WERI-Rb-1 (cell line): ENCODE measurements around the gene NT5C3B.
"Not testable (repeated sequence)": the region's sequence is repeated elsewhere in the genome, so short reads cannot be mapped to it uniquely, and the experiment has no call there.

Experiments used
- DNase-seq: peaks from one replicate; pipeline ENCODE4 v3.0.0-alpha.2; 2020
- H3K27ac ChIP-seq: fragments of 250-450 bp; sonication (Bioruptor Pico); 2 replicates; pipeline ENCODE4 v1.5.1; 2020; ENCODE audit warnings: mild to moderate bottlenecking, moderate library complexity
- H3K27me3 ChIP-seq: fragments of 250-450 bp; sonication (Bioruptor Pico); 2 replicates; pipeline ENCODE4 v1.5.1; 2021; ENCODE audit warnings: mild to moderate bottlenecking, low read depth, moderate library complexity; ENCODE audit not compliant: insufficient read depth, severe bottlenecking
- H3K36me3 ChIP-seq: fragments of 250-450 bp; sonication (Bioruptor Pico); 2 replicates; pipeline ENCODE4 v1.5.1; 2020; ENCODE audit warnings: mild to moderate bottlenecking, moderate library complexity
- H3K4me3 ChIP-seq: 2 replicates; pipeline ENCODE4 v1.5.1; 2011; ENCODE audit warnings: low read depth, mild to moderate bottlenecking, control low read depth, low read length
- H3K9me3 ChIP-seq: fragments of 250-450 bp; sonication (Bioruptor Pico); 2 replicates; pipeline ENCODE4 v1.5.1; 2021; ENCODE audit warnings: mild to moderate bottlenecking, moderate library complexity; ENCODE audit not compliant: severe bottlenecking
- TF ChIP-seq, protein P1 (sequence below): IDR thresholded peaks from 2 replicates; pipeline ENCODE4 v1.5.1; 2011; ENCODE audit warnings: low read depth, mild to moderate bottlenecking, control low read depth, inconsistent platforms, low read length

The NT5C3B gene

DNA sequence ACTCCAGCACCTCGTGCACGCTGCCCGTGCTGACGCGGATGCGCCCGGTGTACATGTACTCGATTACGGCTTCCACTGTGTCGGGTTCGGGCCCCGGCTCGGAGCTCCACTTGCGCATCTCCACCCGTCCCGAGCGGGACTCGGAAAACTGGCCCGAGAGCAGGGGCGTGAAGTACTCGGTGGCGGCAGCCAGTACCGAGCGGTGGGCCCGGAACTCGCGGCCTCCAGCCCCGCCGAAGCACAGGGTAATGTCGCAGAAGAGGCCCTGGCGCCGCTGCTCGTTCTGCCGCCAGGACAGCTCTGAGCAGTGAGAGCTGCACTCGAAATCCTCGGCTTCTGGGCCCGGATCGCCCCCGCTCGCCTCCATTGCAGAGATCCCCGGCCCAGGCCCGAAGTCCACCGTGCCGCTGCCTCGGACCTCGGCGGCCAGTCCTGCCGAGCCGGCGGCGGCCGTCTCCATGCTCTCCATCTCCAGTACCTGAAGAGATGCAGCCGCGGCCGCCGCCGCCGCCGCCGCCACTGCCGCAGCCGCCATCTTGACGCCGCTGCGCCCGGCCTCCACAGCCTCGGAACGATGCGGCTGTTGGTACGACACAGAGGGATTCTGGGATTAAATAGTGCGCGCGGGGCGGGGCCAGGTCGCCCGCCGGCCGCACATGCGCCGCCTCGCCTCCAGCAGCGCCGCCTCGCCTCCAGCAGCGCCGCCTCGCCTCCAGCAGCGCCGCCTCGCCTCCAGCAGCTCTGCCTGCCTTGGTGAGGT lies 29.0 kb upstream of the NT5C3B start, which contains the start of gene KLHL11:
Gene KLHL11, minus strand, starts transcription at position 588 of the 760 bp plus-strand sequence. Its CDS starts 53 bp downstream, at position 535.
- Histone ChIP-seq H3K4me3 (peak within 1 kb of the TSS; percentile 95), H3K9me3 (no peaks in the 10 kb centered on the region), H3K27ac (peak within 1 kb of the TSS; percentile 91), H3K36me3 (peaks cover 42% of the 10 kb centered on the region), H3K27me3 (no peaks in the 10 kb centered on the region)
- TF ChIP-seq, protein P1, sequence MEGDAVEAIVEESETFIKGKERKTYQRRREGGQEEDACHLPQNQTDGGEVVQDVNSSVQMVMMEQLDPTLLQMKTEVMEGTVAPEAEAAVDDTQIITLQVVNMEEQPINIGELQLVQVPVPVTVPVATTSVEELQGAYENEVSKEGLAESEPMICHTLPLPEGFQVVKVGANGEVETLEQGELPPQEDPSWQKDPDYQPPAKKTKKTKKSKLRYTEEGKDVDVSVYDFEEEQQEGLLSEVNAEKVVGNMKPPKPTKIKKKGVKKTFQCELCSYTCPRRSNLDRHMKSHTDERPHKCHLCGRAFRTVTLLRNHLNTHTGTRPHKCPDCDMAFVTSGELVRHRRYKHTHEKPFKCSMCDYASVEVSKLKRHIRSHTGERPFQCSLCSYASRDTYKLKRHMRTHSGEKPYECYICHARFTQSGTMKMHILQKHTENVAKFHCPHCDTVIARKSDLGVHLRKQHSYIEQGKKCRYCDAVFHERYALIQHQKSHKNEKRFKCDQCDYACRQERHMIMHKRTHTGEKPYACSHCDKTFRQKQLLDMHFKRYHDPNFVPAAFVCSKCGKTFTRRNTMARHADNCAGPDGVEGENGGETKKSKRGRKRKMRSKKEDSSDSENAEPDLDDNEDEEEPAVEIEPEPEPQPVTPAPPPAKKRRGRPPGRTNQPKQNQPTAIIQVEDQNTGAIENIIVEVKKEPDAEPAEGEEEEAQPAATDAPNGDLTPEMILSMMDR = no peak; the same call in 1 of the 2 replicates
- DNase-seq = peak; percentile 97

DNA sequence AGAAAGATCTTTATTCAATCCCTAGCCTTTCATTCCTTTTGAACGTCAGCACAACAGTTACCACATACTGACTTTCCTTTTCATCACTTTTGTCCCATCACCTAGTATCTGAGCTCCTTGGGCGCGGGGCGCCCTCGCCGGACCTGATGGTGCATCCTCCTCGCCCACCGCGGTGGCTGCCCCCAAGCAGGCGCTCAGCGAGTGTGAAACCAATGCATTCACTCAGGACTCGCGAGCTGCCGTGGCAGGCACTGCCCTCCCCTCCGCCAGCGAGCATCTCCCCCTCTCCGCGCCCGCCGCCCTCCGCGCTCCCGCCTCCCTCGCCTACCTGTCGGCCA lies 28.4 kb upstream of the NT5C3B start:
- Histone ChIP-seq H3K4me3 (peak overlapping the region; percentile 95), H3K27me3 (no peaks in the 10 kb centered on the region), H3K27ac (peak overlapping the region; percentile 91), H3K9me3 (no peaks in the 10 kb centered on the region), H3K36me3 (peaks cover 36% of the 10 kb centered on the region)
- TF ChIP-seq, protein P1 = no peak
- DNase-seq = no peak

DNA sequence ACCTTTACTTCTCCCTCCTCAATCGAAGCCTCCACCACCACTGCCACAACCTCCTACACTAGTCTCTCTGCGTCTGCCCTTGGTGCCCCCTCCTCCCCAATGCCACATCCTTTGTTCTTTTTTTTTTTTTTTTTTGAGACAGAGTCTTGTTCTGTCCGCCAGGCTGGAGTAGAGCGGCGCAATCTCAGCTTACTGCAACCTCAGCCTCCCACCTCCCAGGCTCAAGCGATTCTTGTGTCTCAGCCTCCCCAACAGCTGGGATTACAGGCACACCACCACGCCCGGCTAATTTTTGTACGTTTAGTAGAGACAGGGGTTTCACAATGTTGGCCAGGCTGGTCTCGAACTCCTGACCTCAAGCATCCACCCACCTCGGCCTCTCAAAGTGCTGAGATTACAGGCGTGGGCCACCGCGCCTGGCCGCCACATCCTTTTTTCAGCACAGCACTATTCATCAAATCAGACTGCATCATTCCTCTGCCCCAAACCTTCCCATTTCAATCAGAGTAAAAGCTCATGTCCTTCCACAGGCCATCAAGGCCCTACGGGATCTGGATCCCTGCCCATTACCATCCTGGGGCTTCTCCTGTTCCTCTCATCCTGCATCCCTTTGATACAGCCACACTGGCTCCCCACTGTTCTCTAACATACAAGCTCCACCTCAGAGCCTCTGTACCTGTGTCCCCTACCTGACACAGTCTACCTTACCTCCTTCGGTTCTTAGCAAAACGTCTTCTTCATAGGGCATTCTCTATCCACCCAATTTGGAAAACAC lies 27.2 kb upstream of the NT5C3B start:
- Histone ChIP-seq H3K36me3 (peaks cover 26% of the 10 kb centered on the region), H3K4me3 (no peak overlapping the region; the same call in 1 of the 2 replicates), H3K27ac (no peak overlapping the region), H3K9me3 (no peaks in the 10 kb centered on the region), H3K27me3 (no peaks in the 10 kb centered on the region)
- TF ChIP-seq, protein P1 = no peak
- DNase-seq = no peak

DNA sequence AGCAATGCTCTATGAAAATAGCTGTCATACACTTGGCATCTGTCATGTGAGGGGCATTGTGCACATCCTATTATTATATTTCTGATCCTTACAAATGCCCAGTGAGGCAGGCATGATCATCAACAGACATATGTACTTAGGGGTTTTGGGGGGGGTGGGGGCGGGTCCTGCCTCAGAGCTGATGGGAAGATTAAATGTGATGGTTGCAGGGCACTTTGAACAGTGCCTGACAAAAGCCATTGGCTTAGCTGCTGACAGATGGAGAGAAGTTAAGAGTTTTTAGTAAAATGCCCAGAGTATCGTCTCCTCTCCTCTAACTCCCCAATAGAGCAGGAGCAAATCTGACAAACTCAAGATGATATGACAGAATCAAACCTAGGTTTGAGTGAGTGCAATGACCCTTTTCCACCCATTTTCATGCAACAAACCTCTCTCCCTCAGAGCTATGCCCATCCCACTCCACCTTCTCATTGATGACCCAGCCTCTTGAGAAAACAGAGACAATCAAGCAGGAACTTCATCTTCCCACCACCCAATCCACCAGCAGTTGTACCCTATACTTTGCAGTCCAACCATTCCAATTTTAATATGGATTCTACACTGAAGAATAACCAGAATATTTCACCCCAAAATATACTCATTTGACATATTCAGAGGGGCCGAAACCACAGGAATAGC lies 24.4 kb upstream of the NT5C3B start:
- H3K27ac ChIP-seq = peak overlapping the region; percentile 55
- no peaks in the 10 kb centered on the region for H3K9me3 ChIP-seq
- no peaks in the 10 kb centered on the region for H3K27me3 ChIP-seq
- DNase-seq = peak; percentile 58
- H3K36me3 ChIP-seq = peaks cover 14% of the 10 kb centered on the region
- TF ChIP-seq, protein P1 = no peak
- no peak overlapping the region for H3K4me3 ChIP-seq

DNA sequence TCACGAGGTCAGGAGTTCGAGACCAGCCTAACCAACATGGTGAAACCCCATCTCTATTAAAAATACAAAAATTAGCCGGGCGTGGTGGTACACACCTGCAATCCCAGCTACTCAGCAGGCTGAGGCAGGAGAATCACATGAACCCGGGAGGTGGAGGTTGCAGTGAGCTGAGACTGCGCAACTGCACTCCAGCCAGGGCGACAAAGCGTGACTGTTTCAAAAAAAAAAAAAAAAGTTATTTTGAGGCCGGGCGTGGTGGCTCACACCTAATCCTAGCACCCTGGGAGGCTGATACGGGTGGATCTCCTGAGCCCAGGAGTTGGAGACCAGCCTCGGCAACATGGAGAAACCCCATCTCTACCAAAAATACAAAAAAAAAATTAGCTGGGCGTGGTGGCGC lies 15.3 kb upstream of the NT5C3B start:
- not testable (repeated sequence) for H3K27ac ChIP-seq, H3K4me3 ChIP-seq
- peaks cover 67% of the 10 kb centered on the region for H3K36me3 ChIP-seq

More for the DNA sequence above, 15.3 kb upstream of the NT5C3B start:
- H3K9me3 ChIP-seq, DNase-seq, H3K27me3 ChIP-seq: not testable (repeated sequence)
